GM18519 (cell line): Measurements from ENCODE around the gene HMGN4.

Experiments used
- ATAC-seq: cut with Tn5 transposase; IDR thresholded peaks from one replicate; pipeline ENCODE4 v1.9.1; 2021; ENCODE audit warnings: mild to moderate bottlenecking, moderate library complexity; ENCODE audit not compliant: unreplicated experiment, low FRiP score

Gene HMGN4

GRCh38 chr6:26575494-26575939, 37.4 kb downstream of the HMGN4 start:
- no peak for ATAC-seq

- ATAC-seq, result no peak
Measured at GRCh38 chr6:26576407-26576843, 38.3 kb downstream of the HMGN4 start.

GRCh38 chr6:26576929-26577719, 39.0 kb downstream of the HMGN4 start:
- no peak for ATAC-seq

GRCh38 chr6:26577720-26578072, 39.5 kb downstream of the HMGN4 start:
- no peak for ATAC-seq

GRCh38 chr6:26578279-26578678, 40.1 kb downstream of the HMGN4 start:
- no peak for ATAC-seq

- ATAC-seq, result no peak
Measured at GRCh38 chr6:26578741-26579140, 40.6 kb downstream of the HMGN4 start.

GRCh38 chr6:26581164-26581915, 43.2 kb downstream of the HMGN4 start:
- no peak for ATAC-seq

- ATAC-seq, result no peak
Measured at GRCh38 chr6:26588965-26589364, 50.8 kb downstream of the HMGN4 start.

GRCh38 chr6:26592649-26593048, 54.5 kb downstream of the HMGN4 start:
- no peak for ATAC-seq

GRCh38 chr6:26593278-26594130, 55.3 kb downstream of the HMGN4 start:
- no peak for ATAC-seq

- ATAC-seq, result no peak
Measured at GRCh38 chr6:26594131-26594498, 55.9 kb downstream of the HMGN4 start.

- ATAC-seq, result no peak
Measured at GRCh38 chr6:26594730-26595632, 56.8 kb downstream of the HMGN4 start.

GRCh38 chr6:26595669-26596269, 57.6 kb downstream of the HMGN4 start:
- no peak for ATAC-seq
